ENCODE results near the gene C10orf90.

GRCh38 chr10:126665207-126665606, 5.3 kb downstream of the C10orf90 start:
- TF ChIP-seq POLR2AphosphoS5 (IDR thresholded peaks at IDR 0.05; ENCODE audit: low read depth, low read length) (no peak), TAF1 (IDR thresholded peaks at IDR 0.05; ENCODE audit: borderline replicate concordance, insufficient read depth, low read length) (no peak), REST (IDR thresholded peaks at IDR 0.05; ENCODE audit: insufficient read depth in 1 of 2, low read depth in 2 of 2, low read length in 2 of 2) (no peak)
